K562 (cell line): Measurements from ENCODE around the gene PDCD1. TPM values are rescaled to one million over a fixed set of nuclear protein-coding genes. Genes with fewer than 3 reads are reported as not detected.
"Not testable (repeated sequence)": the region's sequence is repeated elsewhere in the genome, so short reads cannot be mapped to it uniquely, and the experiment has no call there.

Experiments used
- ADNP ChIP-seq: fragments of 200-800 bp; sonication (Bioruptor generic); IDR thresholded peaks from 2 replicates; pipeline ENCODE4 v1.6.1; 2016; ENCODE audit warnings: missing genetic modification characterization, missing compliant biosample characterization
- CBFA2T2 ChIP-seq: fragments of 450-650 bp; conservative IDR thresholded peaks from 2 replicates; pipeline ENCODE4 v1.6.1; 2017; ENCODE audit warnings: mild to moderate bottlenecking
- CREB1 ChIP-seq, 2 experiments: sonication (generic) in 1 of 2; formaldehyde crosslinking in 1 of 2; IDR thresholded peaks; 2 replicates each; pipeline versions ENCODE4 v1.6.1 to v1.8.0; 2012 to 2022; ENCODE audit warnings: inconsistent platforms in 1 of 2, mild to moderate bottlenecking in 1 of 2, missing genetic modification reagents in 1 of 2, moderate library complexity in 1 of 2
- CXXC5 ChIP-seq: fragments of 250-450 bp; sonication (Bioruptor Pico); IDR thresholded peaks from 2 replicates; pipeline ENCODE4 v1.8.0; 2022; ENCODE audit warnings: inconsistent platforms, mild to moderate bottlenecking, moderate library complexity
- EP400 ChIP-seq: fragments of 450-650 bp; IDR thresholded peaks from 2 replicates; pipeline ENCODE4 v1.6.1; 2017; ENCODE audit warnings: antibody characterized with exemption, mild to moderate bottlenecking, moderate library complexity
- LCOR ChIP-seq: sonication (generic); formaldehyde crosslinking; IDR thresholded peaks from 2 replicates; pipeline ENCODE4 v1.8.0; 2022; ENCODE audit warnings: mild to moderate bottlenecking, missing genetic modification reagents
- TCF3 ChIP-seq: sonication (generic); formaldehyde crosslinking; IDR thresholded peaks from 2 replicates; pipeline ENCODE4 v1.4.0; 2020; ENCODE audit warnings: mild to moderate bottlenecking, missing genetic modification reagents
- TOE1 ChIP-seq, 2 experiments: fragments of 450-650 bp in 1 of 2; sonication (generic) in 1 of 2; formaldehyde crosslinking in 1 of 2; IDR thresholded peaks; 2 replicates each; pipeline versions ENCODE4 v1.7.1 to v1.8.0; 2016 to 2022; ENCODE audit warnings: borderline replicate concordance in 2 of 2, mild to moderate bottlenecking in 2 of 2, antibody characterized with exemption in 1 of 2, inconsistent platforms in 1 of 2, low read depth in 1 of 2, missing genetic modification reagents in 1 of 2, moderate library complexity in 1 of 2
- TRIM24 ChIP-seq, 2 experiments: fragments of 450-650 bp; IDR thresholded peaks; 2 replicates each; pipeline ENCODE4 v1.6.1; 2016
- ZFX ChIP-seq: sonication (generic); formaldehyde crosslinking; IDR thresholded peaks from 2 replicates; pipeline ENCODE4 v1.8.0; 2022; ENCODE audit warnings: mild to moderate bottlenecking, missing genetic modification reagents, moderate library complexity
- ZNF263 ChIP-seq: sonication (generic); formaldehyde crosslinking; IDR thresholded peaks from 2 replicates; pipeline ENCODE4 v1.8.0; 2022; ENCODE audit warnings: mild to moderate bottlenecking, missing genetic modification reagents, borderline replicate concordance
- polyA plus RNA-seq, 8 experiments: library from polyadenylated mRNA; depleted of rRNA in 4 of 8; stranded (reverse) in 5 of 8; unstranded in 3 of 8; fragments of >200 nt; fragmentation: Nextera tagmentation in 2 of 8; fragmentation: Illumina TruSeq in 1 of 8; extraction: Ambion mirVana in 2 of 8; extraction: Trizol in 1 of 8; gene quantifications; 2 replicates each; pipeline versions ENCODE4 v1.2.1 to v1.2.3, GENCODE V29; 2011 to 2014; ENCODE audit warnings: inconsistent platforms in 1 of 8, missing spikeins in 1 of 8
- total RNA-seq, 7 experiments: library from RNA; depleted of rRNA in 6 of 7; stranded (reverse); fragments of >200 nt in 6 of 7; fragmentation: Illumina TruSeq in 2 of 7; extraction: Trizol in 2 of 7; gene quantifications; 2 replicates each; pipeline versions ENCODE4 v1.2.1 to v1.2.3, GENCODE V29; 2011 to 2021; ENCODE audit warnings: low replicate concordance in 1 of 7
- TF ChIP-seq, protein P1 (sequence below): sonication (generic); formaldehyde crosslinking; IDR thresholded peaks from 2 replicates; pipeline ENCODE4 v1.8.0; 2022; ENCODE audit warnings: mild to moderate bottlenecking, low read depth, missing genetic modification reagents
- TF ChIP-seq, protein P2 (sequence below): fragments of 450-650 bp; IDR thresholded peaks from 2 replicates; pipeline ENCODE4 v1.6.1; 2016; ENCODE audit warnings: antibody characterized with exemption
- TF ChIP-seq, protein P3 (sequence below): fragments of 450-650 bp; IDR thresholded peaks from 2 replicates; pipeline ENCODE4 v1.6.1; 2017; ENCODE audit warnings: antibody characterized with exemption, mild to moderate bottlenecking
- TF ChIP-seq, protein P4 (sequence below): fragments of 450-650 bp; IDR thresholded peaks from 2 replicates; pipeline ENCODE4 v1.6.1; 2016; ENCODE audit warnings: borderline replicate concordance

Gene PDCD1
- total and polyA plus RNA-seq, 9 of the 15 experiments (the other 6 are each of a cell fraction or from before 2014, with no cell fraction given), result 0.15 to 2.5 (median 1.0) TPM; not detected in 2

DNA sequence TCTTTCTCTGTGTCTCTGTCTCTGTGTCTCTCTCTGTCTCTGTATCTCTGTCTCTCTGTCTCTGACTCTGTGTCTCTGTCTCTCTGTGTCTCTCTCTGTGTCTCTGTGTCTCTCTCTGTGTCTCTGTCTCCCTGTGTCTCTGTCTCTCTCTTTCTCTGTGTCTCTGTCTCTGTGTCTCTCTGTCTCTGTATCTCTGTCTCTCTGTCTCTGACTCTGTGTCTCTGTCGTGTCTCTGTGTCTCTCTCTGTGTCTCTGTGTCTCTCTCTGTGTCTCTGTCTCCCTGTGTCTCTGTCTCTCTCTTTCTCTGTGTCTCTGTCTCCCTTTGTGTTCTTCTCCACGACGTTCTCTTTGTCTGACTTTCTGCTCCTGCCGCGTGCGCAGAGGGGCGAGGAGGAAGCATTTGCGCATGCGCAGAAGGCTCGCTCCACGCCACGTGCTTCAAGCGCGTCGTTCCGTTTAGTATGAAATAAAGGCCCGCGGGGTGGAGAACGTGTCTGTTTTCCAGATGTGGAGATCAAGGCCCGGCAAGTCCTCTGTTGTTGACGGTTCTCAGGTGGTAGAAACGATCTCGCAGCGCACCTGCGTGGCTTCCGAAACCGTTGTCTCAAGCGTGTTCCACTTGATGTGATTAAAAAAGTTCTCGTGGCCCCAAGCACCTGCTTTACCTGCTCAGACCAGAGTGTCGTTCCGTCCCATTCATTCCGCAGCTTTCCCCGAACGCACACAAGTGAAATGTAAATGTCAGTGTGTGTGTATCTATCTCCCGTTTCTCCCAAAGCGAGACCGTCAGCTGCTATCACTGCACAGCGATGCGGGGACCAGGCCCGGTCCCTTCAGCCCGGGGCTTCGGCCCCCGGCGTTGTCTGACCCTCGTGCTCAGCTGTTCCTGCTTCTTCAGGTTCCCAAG, 34.9 kb downstream of the PDCD1 start (continued):
- TF ChIP-seq LCOR (CRISPR knock-in tag) (0 out of 2 replicates have a peak, but pooled peaks have one; percentile 56), CREB1 (CRISPR knock-in tag; IDR thresholded peaks at IDR 0.05) (0 out of 2 replicates have a peak, but pooled peaks have one; percentile 35), ZFX (CRISPR knock-in tag) (peak; percentile 83), TOE1 (CRISPR knock-in tag; IDR thresholded peaks at IDR 0.05; ENCODE audit: borderline replicate concordance, low read depth) (peak; percentile 65; the same call in 1 of the 2 replicates), CXXC5 (CRISPR knock-in tag) (peak; percentile 45), ADNP (tag) (0 out of 2 replicates have a peak, but pooled peaks have one; percentile 56), TRIM24 (IDR thresholded peaks at IDR 0.05) (peak; percentile 18 to 22; a peak in 2 of 4 replicates), CBFA2T2 (peak; percentile 18; the same call in 1 of the 2 replicates), ZNF263 (CRISPR knock-in tag) (peak; percentile 57; the same call in 1 of the 2 replicates), TCF3 (CRISPR knock-in tag) (peak; percentile 35; the same call in 1 of the 2 replicates), EP400 (peak; percentile 52)
- TF ChIP-seq CREB1 (IDR thresholded peaks at IDR 0.05); TOE1 (IDR thresholded peaks at IDR 0.05; ENCODE audit: borderline replicate concordance): not testable (repeated sequence)
- TF ChIP-seq, protein P1, sequence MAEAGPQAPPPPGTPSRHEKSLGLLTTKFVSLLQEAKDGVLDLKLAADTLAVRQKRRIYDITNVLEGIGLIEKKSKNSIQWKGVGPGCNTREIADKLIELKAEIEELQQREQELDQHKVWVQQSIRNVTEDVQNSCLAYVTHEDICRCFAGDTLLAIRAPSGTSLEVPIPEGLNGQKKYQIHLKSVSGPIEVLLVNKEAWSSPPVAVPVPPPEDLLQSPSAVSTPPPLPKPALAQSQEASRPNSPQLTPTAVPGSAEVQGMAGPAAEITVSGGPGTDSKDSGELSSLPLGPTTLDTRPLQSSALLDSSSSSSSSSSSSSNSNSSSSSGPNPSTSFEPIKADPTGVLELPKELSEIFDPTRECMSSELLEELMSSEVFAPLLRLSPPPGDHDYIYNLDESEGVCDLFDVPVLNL (CRISPR knock-in tag), result 0 out of 2 replicates have a peak, but pooled peaks have one; percentile 22
- TF ChIP-seq, protein P2, sequence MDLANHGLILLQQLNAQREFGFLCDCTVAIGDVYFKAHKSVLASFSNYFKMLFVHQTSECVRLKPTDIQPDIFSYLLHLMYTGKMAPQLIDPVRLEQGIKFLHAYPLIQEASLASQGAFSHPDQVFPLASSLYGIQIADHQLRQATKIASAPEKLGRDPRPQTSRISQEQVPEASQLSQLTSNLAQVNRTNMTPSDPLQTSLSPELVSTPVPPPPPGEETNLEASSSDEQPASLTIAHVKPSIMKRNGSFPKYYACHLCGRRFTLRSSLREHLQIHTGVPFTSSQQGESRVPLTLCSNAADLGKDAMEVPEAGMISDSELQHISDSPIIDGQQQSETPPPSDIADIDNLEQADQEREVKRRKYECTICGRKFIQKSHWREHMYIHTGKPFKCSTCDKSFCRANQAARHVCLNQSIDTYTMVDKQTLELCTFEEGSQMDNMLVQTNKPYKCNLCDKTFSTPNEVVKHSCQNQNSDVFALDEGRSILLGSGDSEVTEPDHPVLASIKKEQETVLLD, result peak; percentile 93
- TF ChIP-seq, protein P3, sequence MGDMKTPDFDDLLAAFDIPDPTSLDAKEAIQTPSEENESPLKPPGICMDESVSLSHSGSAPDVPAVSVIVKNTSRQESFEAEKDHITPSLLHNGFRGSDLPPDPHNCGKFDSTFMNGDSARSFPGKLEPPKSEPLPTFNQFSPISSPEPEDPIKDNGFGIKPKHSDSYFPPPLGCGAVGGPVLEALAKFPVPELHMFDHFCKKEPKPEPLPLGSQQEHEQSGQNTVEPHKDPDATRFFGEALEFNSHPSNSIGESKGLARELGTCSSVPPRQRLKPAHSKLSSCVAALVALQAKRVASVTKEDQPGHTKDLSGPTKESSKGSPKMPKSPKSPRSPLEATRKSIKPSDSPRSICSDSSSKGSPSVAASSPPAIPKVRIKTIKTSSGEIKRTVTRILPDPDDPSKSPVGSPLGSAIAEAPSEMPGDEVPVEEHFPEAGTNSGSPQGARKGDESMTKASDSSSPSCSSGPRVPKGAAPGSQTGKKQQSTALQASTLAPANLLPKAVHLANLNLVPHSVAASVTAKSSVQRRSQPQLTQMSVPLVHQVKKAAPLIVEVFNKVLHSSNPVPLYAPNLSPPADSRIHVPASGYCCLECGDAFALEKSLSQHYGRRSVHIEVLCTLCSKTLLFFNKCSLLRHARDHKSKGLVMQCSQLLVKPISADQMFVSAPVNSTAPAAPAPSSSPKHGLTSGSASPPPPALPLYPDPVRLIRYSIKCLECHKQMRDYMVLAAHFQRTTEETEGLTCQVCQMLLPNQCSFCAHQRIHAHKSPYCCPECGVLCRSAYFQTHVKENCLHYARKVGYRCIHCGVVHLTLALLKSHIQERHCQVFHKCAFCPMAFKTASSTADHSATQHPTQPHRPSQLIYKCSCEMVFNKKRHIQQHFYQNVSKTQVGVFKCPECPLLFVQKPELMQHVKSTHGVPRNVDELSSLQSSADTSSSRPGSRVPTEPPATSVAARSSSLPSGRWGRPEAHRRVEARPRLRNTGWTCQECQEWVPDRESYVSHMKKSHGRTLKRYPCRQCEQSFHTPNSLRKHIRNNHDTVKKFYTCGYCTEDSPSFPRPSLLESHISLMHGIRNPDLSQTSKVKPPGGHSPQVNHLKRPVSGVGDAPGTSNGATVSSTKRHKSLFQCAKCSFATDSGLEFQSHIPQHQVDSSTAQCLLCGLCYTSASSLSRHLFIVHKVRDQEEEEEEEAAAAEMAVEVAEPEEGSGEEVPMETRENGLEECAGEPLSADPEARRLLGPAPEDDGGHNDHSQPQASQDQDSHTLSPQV, result peak; percentile 88
- TF ChIP-seq, protein P4, sequence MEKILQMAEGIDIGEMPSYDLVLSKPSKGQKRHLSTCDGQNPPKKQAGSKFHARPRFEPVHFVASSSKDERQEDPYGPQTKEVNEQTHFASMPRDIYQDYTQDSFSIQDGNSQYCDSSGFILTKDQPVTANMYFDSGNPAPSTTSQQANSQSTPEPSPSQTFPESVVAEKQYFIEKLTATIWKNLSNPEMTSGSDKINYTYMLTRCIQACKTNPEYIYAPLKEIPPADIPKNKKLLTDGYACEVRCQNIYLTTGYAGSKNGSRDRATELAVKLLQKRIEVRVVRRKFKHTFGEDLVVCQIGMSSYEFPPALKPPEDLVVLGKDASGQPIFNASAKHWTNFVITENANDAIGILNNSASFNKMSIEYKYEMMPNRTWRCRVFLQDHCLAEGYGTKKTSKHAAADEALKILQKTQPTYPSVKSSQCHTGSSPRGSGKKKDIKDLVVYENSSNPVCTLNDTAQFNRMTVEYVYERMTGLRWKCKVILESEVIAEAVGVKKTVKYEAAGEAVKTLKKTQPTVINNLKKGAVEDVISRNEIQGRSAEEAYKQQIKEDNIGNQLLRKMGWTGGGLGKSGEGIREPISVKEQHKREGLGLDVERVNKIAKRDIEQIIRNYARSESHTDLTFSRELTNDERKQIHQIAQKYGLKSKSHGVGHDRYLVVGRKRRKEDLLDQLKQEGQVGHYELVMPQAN, result 0 out of 2 replicates have a peak, but pooled peaks have one; percentile 19
